GM18508 (cell line): Measurements from ENCODE around the gene MMD.
"Not testable (repeated sequence)": the region's sequence is repeated elsewhere in the genome, so short reads cannot be mapped to it uniquely, and the experiment has no call there.

ENCODE experiments used
- ATAC-seq: cut with Tn5 transposase; IDR thresholded peaks from one replicate; pipeline ENCODE4 v1.9.1; 2021; ENCODE audit warnings: moderate number of reproducible peaks; ENCODE audit not compliant: insufficient read depth, unreplicated experiment

Gene MMD, protein sequence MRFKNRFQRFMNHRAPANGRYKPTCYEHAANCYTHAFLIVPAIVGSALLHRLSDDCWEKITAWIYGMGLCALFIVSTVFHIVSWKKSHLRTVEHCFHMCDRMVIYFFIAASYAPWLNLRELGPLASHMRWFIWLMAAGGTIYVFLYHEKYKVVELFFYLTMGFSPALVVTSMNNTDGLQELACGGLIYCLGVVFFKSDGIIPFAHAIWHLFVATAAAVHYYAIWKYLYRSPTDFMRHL

GRCh38 chr17:55421179-55421934, at the start of gene MMD:
TSS of gene MMD (minus strand) at chr17:55421835. CDS start at chr17:55421695, 140 bp downstream.
- ATAC-seq: peak; percentile 3

GRCh38 chr17:55466671-55467070, 45.0 kb upstream of the MMD start:
- ATAC-seq: no peak

GRCh38 chr17:55465771-55466170, 44.1 kb upstream of the MMD start:
- not testable (repeated sequence) for ATAC-seq

- ATAC-seq: no peak
Measured at GRCh38 chr17:55463600-55463999, 42.0 kb upstream of the MMD start.

DNA sequence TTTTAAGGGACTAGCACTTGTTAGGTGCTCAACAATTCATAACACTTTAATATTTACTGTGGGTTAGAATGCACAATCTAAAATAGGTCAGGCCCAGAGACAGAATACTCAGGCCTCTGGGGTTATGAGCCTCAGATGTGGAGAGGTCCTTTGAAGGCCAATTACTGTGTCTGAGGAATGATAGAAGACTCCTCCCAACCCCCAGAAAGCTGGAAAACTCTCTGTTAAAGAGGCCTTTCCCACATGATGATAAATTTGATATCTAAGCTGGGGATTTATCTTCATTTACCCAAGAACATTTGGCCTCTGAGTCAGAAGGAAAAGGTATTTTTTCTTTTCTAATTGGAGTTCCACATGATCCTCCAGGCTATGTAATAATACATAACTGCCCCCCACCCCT, 41.1 kb upstream of the MMD start:
- no peak for ATAC-seq

- ATAC-seq: no peak
Measured at GRCh38 chr17:55462234-55462633, 40.6 kb upstream of the MMD start.

- ATAC-seq: peak; percentile 53
Measured at GRCh38 chr17:55458978-55459377, 37.3 kb upstream of the MMD start.

DNA sequence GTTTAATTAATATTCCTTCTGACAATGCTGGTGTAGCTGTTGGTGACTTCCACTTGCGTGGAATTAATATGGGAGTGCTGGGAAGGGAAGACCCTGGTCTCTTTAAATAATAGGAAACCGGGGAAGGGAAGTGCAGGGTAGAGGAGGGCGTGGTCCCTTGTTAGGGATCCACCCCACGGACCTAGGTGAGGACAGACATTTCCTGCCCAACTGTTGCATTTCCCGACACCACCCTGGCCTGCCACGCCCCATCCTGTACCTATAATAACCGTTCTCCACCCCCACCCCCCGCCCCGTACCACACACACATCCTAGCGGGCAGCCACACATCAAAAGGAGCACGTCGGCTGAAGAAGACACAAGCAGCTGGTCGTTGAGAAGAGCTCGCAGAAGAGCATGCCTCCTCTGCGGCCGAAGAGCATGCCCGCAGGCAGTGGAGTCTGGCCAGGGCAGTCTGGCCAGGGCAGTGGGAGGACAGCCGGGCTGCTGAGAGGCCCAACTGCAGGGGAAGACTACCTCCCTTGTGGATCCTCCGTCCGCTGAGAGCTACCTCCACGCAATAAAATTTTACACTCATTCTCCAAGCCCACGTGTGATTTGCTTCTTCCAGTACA, 36.8 kb upstream of the MMD start:
- ATAC-seq: no peak

DNA sequence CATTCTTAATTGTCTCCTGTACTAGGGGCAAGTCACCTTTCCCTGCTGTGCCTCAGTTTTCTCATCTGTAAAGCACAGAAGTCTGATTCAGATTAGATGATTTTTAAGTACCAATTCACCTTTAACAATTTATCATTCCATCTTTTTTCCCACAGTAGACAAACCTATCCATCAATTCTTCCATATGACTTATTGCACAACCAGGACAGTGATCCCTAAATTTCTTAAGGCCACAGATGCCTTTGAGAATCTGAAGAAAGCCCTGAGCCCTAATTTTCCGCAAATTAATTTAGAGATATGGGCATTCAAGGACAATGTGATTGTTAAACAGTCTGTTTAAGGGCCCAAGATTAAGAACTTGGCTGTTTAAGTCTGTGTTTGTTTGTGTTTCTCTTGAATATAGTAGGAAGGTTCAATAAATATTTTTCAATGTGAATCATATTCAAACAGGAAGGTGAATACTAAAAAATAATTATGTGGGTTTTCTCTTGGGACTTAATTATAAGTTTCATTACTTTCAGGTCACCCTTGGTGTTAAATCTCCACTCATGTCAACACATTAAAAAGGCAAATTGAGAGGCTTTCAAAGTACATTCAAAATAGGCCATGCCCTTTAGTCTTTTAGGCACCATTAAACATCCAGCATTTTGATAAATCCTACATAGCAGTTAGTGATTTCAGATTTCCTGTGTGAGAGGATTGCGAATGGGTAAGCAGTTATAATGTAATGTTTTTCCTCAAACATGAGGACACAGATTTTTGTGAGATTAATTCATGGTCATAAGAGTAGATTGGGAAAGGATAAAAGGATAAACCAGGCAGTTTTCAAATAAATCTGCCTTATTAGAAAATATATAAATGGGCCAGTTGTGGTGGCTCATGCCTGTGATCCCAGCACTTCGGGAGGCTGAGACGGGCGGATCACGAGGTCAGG, 34.9 kb upstream of the MMD start:
- no peak for ATAC-seq

- no peak for ATAC-seq
Measured at GRCh38 chr17:55454906-55455474, 33.4 kb upstream of the MMD start.

DNA sequence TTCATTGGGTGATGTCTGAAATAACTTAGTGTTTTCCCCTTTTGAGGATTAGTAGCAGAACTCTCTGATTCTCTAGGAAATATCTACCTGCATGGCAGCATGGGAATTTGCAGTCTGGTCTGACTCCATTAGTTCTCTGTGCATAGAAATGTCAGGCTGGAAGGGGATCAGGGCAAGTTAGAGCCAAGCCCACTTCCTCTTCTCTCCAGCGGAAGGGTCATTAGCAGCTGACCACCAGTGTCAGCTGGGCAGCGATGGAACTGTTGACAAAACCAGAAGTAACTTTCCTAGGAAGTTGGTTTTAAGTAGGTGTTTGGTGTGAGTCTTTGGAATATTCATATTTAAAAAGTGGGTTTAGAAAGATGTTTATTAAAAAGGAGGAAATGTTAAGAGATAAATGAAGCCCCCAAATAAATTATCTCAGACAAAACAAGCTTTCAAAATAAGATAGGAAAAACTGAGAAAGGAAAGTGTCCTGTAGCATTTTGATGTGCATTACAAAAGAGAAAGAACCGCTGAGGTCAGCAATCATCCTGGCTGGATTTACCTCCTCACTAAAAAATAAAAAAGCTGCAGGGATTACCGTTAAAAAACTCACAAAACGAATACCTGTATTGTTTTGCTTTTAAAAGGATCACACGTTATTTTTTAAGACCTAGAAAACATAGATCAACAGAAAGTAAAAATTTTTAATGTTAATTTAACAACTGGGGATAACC, 32.4 kb upstream of the MMD start:
- ATAC-seq: no peak

- ATAC-seq: no peak
Measured at GRCh38 chr17:55452139-55452790, 30.6 kb upstream of the MMD start.

DNA sequence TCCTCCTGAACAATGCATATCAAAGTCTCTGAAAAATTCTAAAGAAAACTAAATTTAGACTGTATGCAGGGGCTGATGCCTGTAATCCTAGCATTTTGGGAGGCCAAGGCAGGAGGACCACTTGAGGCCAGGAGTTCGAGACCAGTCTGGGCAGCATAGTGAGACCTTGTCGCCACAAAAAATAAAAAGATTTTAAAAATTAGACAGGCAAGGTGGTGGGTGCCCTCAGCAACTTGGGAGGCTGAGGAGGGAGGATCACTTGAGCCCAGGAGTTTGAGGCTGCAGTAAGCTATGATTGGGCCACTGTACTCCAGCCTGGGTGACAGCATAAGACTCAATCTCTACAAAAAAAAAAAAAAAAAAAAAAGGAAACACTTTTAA, 30.1 kb upstream of the MMD start:
- no peak for ATAC-seq

DNA sequence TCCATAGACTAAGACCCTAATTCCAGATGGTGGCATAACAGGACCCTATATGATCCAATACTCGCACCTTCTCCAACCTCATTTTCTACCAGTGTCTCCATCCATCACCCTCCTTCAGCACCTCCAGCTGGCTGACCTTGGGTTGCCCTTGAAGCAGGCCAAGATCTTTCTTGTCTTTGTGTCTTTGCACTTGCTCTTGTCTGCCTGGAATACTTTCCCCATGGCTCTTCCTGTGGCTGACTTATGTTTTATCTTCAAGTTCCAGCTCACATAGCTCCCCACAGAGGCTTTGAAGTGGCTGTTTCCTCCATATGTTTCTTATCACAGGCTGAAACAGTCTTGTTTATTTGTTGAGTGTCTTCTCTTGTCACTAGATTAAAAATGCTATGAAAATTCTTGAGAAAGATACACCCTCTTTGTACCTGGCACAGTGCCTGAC, 29.6 kb upstream of the MMD start:
- no peak for ATAC-seq

GRCh38 chr17:55450232-55450825, 28.7 kb upstream of the MMD start:
- ATAC-seq: no peak

GRCh38 chr17:55448681-55449080, 27.0 kb upstream of the MMD start:
- ATAC-seq: no peak

GRCh38 chr17:55446581-55447205, 25.1 kb upstream of the MMD start:
- no peak for ATAC-seq

GRCh38 chr17:55446004-55446403, 24.4 kb upstream of the MMD start:
- ATAC-seq: not testable (repeated sequence)
